WI38 (cell line): ENCODE measurements around the gene RASL11B.

Experiments
- H3K4me3 ChIP-seq: 2 replicates; pipeline ENCODE4 v1.5.1; 2011; ENCODE audit warnings: low read depth, mild to moderate bottlenecking, control low read depth, low read length
- CTCF ChIP-seq: IDR thresholded peaks from 2 replicates; pipeline ENCODE4 v1.5.1; 2012; ENCODE audit warnings: low read depth, mild to moderate bottlenecking, control low read depth, low read length

Gene RASL11B

GRCh38 chr4:52853351-52853750 lies 8.8 kb upstream of the RASL11B start:
- no peak for TF ChIP-seq CTCF
- H3K4me3 ChIP-seq = no peak overlapping the region

GRCh38 chr4:52856801-52857200 lies 5.3 kb upstream of the RASL11B start:
- H3K4me3 ChIP-seq = no peak overlapping the region
- TF ChIP-seq CTCF = no peak

- TF ChIP-seq CTCF = no peak
- no peak overlapping the region for H3K4me3 ChIP-seq
Observed at GRCh38 chr4:52860361-52860760, 1.8 kb upstream of the RASL11B start.

- no peak for TF ChIP-seq CTCF
- H3K4me3 ChIP-seq = peak overlapping the region; percentile 69
Observed at GRCh38 chr4:52861171-52861823, 820 bp upstream of the RASL11B start.

GRCh38 chr4:52862639-52863161 lies 583 bp downstream of the RASL11B start:
- H3K4me3 ChIP-seq = peak overlapping the region; percentile 69
- no peak for TF ChIP-seq CTCF

- TF ChIP-seq CTCF = no peak
Observed at GRCh38 chr4:52863324-52863723, 1.2 kb downstream of the RASL11B start.

GRCh38 chr4:52864793-52865192 lies 2.7 kb downstream of the RASL11B start:
- H3K4me3 ChIP-seq = no peak overlapping the region
- TF ChIP-seq CTCF = no peak

More at GRCh38 chr4:52863324-52863723, 1.2 kb downstream of the RASL11B start:
- H3K4me3 ChIP-seq = peak overlapping the region; percentile 69
